ENCODE results near the gene RELN.
"Not testable (repeated sequence)": the region's sequence is repeated elsewhere in the genome, so short reads cannot be mapped to it uniquely, and the experiment has no call there.

The RELN gene

GRCh38 chr7:103824251-103824650 lies 165.2 kb downstream of the RELN start:
- no peak for DNase-seq

- no peak for DNase-seq
These were observed 166.4 kb downstream of the RELN start for GRCh38 chr7:103823084-103823483.

GRCh38 chr7:103821092-103821491 lies 168.4 kb downstream of the RELN start:
- no peak for DNase-seq

GRCh38 chr7:103815972-103816371 lies 173.5 kb downstream of the RELN start:
- not testable (repeated sequence) for DNase-seq

- DNase-seq = no peak
These were observed 175.5 kb downstream of the RELN start for GRCh38 chr7:103813970-103814369.

GRCh38 chr7:103811997-103812396 lies 177.5 kb downstream of the RELN start:
- DNase-seq = no peak

- DNase-seq = no peak
These were observed 178.2 kb downstream of the RELN start for GRCh38 chr7:103811290-103811689.

- peak; percentile 1 for DNase-seq
These were observed 179.2 kb downstream of the RELN start for GRCh38 chr7:103810112-103810744.

GRCh38 chr7:103809229-103809994 lies 180.0 kb downstream of the RELN start:
- DNase-seq = no peak

GRCh38 chr7:103805346-103805745 lies 184.1 kb downstream of the RELN start:
- no peak for DNase-seq

GRCh38 chr7:103803631-103804030 lies 185.8 kb downstream of the RELN start:
- DNase-seq = no peak

- no peak for DNase-seq
These were observed 190.2 kb downstream of the RELN start for GRCh38 chr7:103799298-103799697.

GRCh38 chr7:103797647-103798307 lies 191.7 kb downstream of the RELN start:
- DNase-seq = no peak

GRCh38 chr7:103796327-103796962 lies 193.0 kb downstream of the RELN start:
- no peak for DNase-seq

GRCh38 chr7:103795787-103796186 lies 193.7 kb downstream of the RELN start:
- no peak for DNase-seq

- DNase-seq = no peak
These were observed 194.4 kb downstream of the RELN start for GRCh38 chr7:103795107-103795506.

- DNase-seq = no peak
These were observed 195.0 kb downstream of the RELN start for GRCh38 chr7:103794424-103794823.

- DNase-seq = no peak
These were observed 195.8 kb downstream of the RELN start for GRCh38 chr7:103793614-103794013.

- DNase-seq = no peak
These were observed 197.6 kb downstream of the RELN start for GRCh38 chr7:103791894-103792293.

- DNase-seq = not testable (repeated sequence)
These were observed 202.4 kb downstream of the RELN start for GRCh38 chr7:103787041-103787440.

- no peak for DNase-seq
These were observed 204.7 kb downstream of the RELN start for GRCh38 chr7:103784646-103785286.

GRCh38 chr7:103781409-103781808 lies 208.0 kb downstream of the RELN start:
- no peak for DNase-seq

GRCh38 chr7:103780561-103780960 lies 208.9 kb downstream of the RELN start:
- DNase-seq = not testable (repeated sequence)
